K562 (cell line): ENCODE data around the gene SHC1. TPM values are rescaled to one million over a fixed set of nuclear protein-coding genes. Genes with fewer than 3 reads are reported as not detected.
A peak's percentile ranks its signal among the peaks of the same experiment; 100 is the strongest.

ENCODE experiments used
- ATF1 ChIP-seq, 2 experiments: fragments of 450-650 bp in 1 of 2; IDR thresholded peaks; 2 replicates each; pipeline ENCODE4 v1.6.1; 2016; ENCODE audit warnings: missing compliant biosample characterization in 1 of 2, missing genetic modification characterization in 1 of 2
- CCAR2 ChIP-seq: fragments of 200-400 bp; formaldehyde crosslinking; IDR thresholded peaks from 2 replicates; pipeline ENCODE4 v1.6.1; 2017; ENCODE audit warnings: mild to moderate bottlenecking, low read depth, low read length
- FOXA3 ChIP-seq, 2 experiments: fragments of 450-650 bp in 1 of 2; sonication (generic) in 1 of 2; formaldehyde crosslinking; IDR thresholded peaks in 1 of 2; conservative IDR thresholded peaks in 1 of 2; 2 replicates each; pipeline versions ENCODE4 v1.4.0 to v1.8.0; 2020 to 2022; ENCODE audit warnings: mild to moderate bottlenecking in 2 of 2, missing genetic modification reagents in 1 of 2
- FOXJ2 ChIP-seq: fragments of 200-800 bp; sonication (Bioruptor generic); IDR thresholded peaks from 2 replicates; pipeline ENCODE4 v1.6.1; 2016; ENCODE audit warnings: missing genetic modification characterization, missing compliant biosample characterization
- HDAC1 ChIP-seq, 2 experiments: fragments of 450-650 bp; IDR thresholded peaks; 2 replicates each; pipeline ENCODE4 v1.6.1; 2016 to 2017; ENCODE audit warnings: inconsistent platforms in 1 of 2, mild to moderate bottlenecking in 1 of 2, moderate library complexity in 1 of 2
- IRF9 ChIP-seq: fragments of 450-650 bp; IDR thresholded peaks from 2 replicates; pipeline ENCODE4 v1.6.1; 2016; ENCODE audit warnings: missing biosample characterization, missing genetic modification characterization
- MAFG ChIP-seq: fragments of 450-650 bp; conservative IDR thresholded peaks from 2 replicates; pipeline ENCODE4 v1.6.1; 2016; ENCODE audit warnings: missing genetic modification characterization, missing compliant biosample characterization
- NFIC ChIP-seq: fragments of 450-650 bp; IDR thresholded peaks from 2 replicates; pipeline ENCODE4 v1.6.1; 2017; ENCODE audit warnings: mild to moderate bottlenecking, inconsistent platforms
- POLR2AphosphoS5 ChIP-seq: IDR thresholded peaks from 2 replicates; pipeline ENCODE4 v1.6.1; 2011; ENCODE audit warnings: mild to moderate bottlenecking, low read depth, low read length, moderate library complexity; ENCODE audit not compliant: control insufficient read depth, insufficient read depth
- RBFOX2 ChIP-seq: fragments of 200-400 bp; formaldehyde crosslinking; IDR thresholded peaks from 2 replicates; pipeline ENCODE4 v1.6.1; 2017; ENCODE audit warnings: low read depth, mild to moderate bottlenecking, low read length, moderate library complexity
- STAT5A ChIP-seq: IDR thresholded peaks from 2 replicates; pipeline ENCODE4 v1.6.1; 2012; ENCODE audit warnings: low read length, inconsistent platforms, borderline replicate concordance
- ZNF592 ChIP-seq: fragments of 450-650 bp; IDR thresholded peaks from 2 replicates; pipeline ENCODE4 v1.6.1; 2017; ENCODE audit warnings: antibody characterized with exemption, mild to moderate bottlenecking
- ZNF766 ChIP-seq: fragments of 200-800 bp; sonication (Bioruptor generic); conservative IDR thresholded peaks from 2 replicates; pipeline ENCODE4 v1.6.1; 2016; ENCODE audit warnings: missing genetic modification characterization, missing compliant biosample characterization
- polyA plus RNA-seq, 8 experiments: library from polyadenylated mRNA; depleted of rRNA in 4 of 8; stranded (reverse) in 5 of 8; unstranded in 3 of 8; fragments of >200 nt; fragmentation: Nextera tagmentation in 2 of 8; fragmentation: Illumina TruSeq in 1 of 8; extraction: Ambion mirVana in 2 of 8; extraction: Trizol in 1 of 8; gene quantifications; 2 replicates each; pipeline versions ENCODE4 v1.2.1 to v1.2.3, GENCODE V29; 2011 to 2014; ENCODE audit warnings: inconsistent platforms in 1 of 8, missing spikeins in 1 of 8
- total RNA-seq, 7 experiments: library from RNA; depleted of rRNA in 6 of 7; stranded (reverse); fragments of >200 nt in 6 of 7; fragmentation: Illumina TruSeq in 2 of 7; extraction: Trizol in 2 of 7; gene quantifications; 2 replicates each; pipeline versions ENCODE4 v1.2.1 to v1.2.3, GENCODE V29; 2011 to 2021; ENCODE audit warnings: low replicate concordance in 1 of 7
- TF ChIP-seq, protein P1 (sequence below): fragments of 200-800 bp; sonication (Bioruptor generic); IDR thresholded peaks from 2 replicates; pipeline ENCODE4 v1.6.1; 2017; ENCODE audit warnings: missing genetic modification characterization, missing compliant biosample characterization
- TF ChIP-seq, protein P2 (sequence below): fragments of 450-650 bp; IDR thresholded peaks from 2 replicates; pipeline ENCODE4 v1.7.1; 2018; ENCODE audit warnings: mild to moderate bottlenecking, low read depth; ENCODE audit not compliant: partially characterized antibody

SHC1 gene
- total and polyA plus RNA-seq, 9 of the 15 experiments (the other 6 are each of a cell fraction or from before 2014, with no cell fraction given) = 4.1 to 113 (median 51.9) TPM

GRCh38 chr1:154993572-154994268 is 23.2 kb upstream of the SHC1 start, which contains the start of gene LENEP (continued):
- TF ChIP-seq ZNF592 = peak; percentile 55
- 0 out of 2 replicates have a peak, but pooled peaks have one; percentile 30 for TF ChIP-seq RBFOX2
- no peak for TF ChIP-seq STAT5A
- TF ChIP-seq FOXJ2 = no peak
- TF ChIP-seq, protein P1, sequence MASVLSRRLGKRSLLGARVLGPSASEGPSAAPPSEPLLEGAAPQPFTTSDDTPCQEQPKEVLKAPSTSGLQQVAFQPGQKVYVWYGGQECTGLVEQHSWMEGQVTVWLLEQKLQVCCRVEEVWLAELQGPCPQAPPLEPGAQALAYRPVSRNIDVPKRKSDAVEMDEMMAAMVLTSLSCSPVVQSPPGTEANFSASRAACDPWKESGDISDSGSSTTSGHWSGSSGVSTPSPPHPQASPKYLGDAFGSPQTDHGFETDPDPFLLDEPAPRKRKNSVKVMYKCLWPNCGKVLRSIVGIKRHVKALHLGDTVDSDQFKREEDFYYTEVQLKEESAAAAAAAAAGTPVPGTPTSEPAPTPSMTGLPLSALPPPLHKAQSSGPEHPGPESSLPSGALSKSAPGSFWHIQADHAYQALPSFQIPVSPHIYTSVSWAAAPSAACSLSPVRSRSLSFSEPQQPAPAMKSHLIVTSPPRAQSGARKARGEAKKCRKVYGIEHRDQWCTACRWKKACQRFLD (CRISPR knock-in tag) = 0 out of 2 replicates have a peak, but pooled peaks have one; percentile 50
- no peak for TF ChIP-seq CCAR2
- peak; percentile 52; the same call in 1 of the 2 replicates for TF ChIP-seq MAFG
- TF ChIP-seq HDAC1 (IDR thresholded peaks at IDR 0.05) = 0 out of 4 replicates have a peak, but pooled peaks of 1 of the 2 experiments have one; percentile 33
- TF ChIP-seq POLR2AphosphoS5 = 0 out of 2 replicates have a peak, but pooled peaks have one; percentile 9
- TF ChIP-seq, protein P2, sequence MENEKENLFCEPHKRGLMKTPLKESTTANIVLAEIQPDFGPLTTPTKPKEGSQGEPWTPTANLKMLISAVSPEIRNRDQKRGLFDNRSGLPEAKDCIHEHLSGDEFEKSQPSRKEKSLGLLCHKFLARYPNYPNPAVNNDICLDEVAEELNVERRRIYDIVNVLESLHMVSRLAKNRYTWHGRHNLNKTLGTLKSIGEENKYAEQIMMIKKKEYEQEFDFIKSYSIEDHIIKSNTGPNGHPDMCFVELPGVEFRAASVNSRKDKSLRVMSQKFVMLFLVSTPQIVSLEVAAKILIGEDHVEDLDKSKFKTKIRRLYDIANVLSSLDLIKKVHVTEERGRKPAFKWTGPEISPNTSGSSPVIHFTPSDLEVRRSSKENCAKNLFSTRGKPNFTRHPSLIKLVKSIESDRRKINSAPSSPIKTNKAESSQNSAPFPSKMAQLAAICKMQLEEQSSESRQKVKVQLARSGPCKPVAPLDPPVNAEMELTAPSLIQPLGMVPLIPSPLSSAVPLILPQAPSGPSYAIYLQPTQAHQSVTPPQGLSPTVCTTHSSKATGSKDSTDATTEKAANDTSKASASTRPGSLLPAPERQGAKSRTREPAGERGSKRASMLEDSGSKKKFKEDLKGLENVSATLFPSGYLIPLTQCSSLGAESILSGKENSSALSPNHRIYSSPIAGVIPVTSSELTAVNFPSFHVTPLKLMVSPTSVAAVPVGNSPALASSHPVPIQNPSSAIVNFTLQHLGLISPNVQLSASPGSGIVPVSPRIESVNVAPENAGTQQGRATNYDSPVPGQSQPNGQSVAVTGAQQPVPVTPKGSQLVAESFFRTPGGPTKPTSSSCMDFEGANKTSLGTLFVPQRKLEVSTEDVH = peak; percentile 18
- TF ChIP-seq ATF1 (CRISPR knock-in tag; IDR thresholded peaks at IDR 0.05) = no peak
- 0 out of 2 replicates have a peak, but pooled peaks have one; percentile 6 for TF ChIP-seq ATF1 (tag; IDR thresholded peaks at IDR 0.05)
- TF ChIP-seq FOXA3 (CRISPR knock-in tag; conservative IDR thresholded peaks at IDR 0.05 in 1 of 2, IDR thresholded peaks at IDR 0.05 in 1 of 2) = no peak
- peak; percentile 28; the same call in 1 of the 2 replicates for TF ChIP-seq IRF9 (tag)
- 0 out of 2 replicates have a peak, but pooled peaks have one; percentile 8 for TF ChIP-seq ZNF766 (CRISPR knock-in tag)
- TF ChIP-seq NFIC = peak; percentile 42
